T-helper 22 cell (primary cell): Measurements from ENCODE around the gene PIP4K2A.
"Not testable (repeated sequence)": the region's sequence is repeated elsewhere in the genome, so short reads cannot be mapped to it uniquely, and the experiment has no call there.

ENCODE experiments used
- DNase-seq: peaks from one replicate; pipeline ENCODE4 v3.0.0-alpha.2; 2020; ENCODE audit warnings: low read depth

The PIP4K2A gene

DNA sequence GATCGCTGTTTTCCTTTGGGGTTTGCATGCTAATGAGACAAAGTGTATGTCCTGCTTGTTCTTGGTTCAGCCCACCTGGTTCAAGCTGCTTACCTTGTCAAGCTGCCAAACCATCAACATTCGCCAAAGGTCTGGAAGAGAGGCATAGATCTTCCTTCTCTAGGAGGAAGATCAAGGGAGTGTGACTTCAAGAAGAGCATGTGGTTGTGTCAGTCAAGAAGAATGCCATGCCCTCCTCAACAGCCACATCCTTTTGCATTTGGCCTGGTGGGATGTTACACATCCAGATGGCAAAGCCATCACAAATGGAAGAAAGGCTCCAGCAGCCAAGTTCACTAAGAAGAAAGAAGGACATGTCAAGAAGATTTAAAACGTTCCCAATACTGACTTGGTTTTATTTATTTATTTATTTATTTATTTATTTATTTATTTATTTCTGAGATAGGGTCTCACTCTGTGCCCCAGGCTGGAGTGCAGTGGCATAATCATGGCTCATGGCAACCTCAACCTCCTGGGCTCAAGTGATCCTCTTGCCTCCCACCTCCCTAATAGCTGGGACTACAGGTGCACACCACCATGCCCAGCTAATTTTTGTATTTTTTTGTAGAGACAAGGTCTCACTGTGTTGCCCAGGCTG is 5.1 kb upstream of the PIP4K2A start:
- no peak for DNase-seq

DNA sequence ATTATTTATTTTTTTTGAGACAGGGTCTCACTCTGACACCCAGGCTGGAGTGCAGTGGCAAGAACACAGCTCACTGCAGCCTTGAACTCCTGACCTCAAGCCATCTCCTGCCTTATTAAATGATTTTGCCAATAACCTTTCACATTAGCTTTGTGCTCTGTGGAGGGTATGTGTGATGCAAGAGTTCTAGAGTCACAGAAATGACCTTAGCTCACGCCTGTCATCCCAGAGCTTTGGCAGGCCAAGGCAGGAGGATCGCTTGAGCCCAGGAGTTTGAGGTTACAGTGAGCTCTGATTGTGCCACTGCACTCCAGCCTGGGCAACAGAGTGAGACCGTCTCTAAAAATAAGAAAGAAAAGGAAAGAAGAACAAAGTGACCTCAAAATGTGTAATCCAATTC is 4.3 kb upstream of the PIP4K2A start:
- DNase-seq = not testable (repeated sequence)

DNA sequence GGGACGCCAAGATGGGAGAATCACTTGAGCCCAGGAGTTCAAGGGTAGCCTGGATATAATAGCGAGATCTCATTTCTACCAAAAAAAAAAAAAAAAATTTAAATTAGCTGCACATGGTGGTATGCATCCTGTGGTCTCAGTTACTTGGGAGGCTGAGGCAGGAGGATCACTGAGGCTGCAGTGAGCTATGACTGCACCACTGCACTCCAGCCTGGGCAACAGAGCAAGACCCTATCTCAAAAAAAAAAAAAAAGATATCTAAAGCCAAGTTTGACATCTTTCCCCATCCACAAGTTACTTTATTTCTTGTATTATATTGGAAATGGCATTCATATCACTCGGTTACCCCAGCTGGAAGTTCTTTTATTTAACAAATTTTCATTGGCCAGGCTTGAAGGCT is 3.4 kb upstream of the PIP4K2A start:
- DNase-seq = no peak

DNA sequence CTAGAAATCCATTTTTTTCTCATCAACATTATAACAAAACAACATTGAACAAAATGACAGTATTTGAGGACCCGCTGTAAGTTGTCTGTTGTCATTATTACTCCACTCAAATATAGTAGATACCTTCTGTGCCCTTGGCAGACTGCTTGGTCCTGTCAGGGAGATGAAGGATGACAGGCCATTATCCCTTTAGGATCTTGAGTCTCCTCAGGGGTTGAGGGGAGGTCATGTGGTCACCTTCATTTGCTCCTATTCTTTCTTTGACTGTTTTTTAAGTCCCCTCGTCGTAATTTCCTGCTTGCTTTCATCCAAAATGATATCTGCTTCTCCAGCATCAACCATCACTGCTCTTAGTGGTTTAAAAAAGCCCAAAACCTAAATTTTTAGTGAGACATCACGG is 2.6 kb upstream of the PIP4K2A start:
- DNase-seq = no peak

DNA sequence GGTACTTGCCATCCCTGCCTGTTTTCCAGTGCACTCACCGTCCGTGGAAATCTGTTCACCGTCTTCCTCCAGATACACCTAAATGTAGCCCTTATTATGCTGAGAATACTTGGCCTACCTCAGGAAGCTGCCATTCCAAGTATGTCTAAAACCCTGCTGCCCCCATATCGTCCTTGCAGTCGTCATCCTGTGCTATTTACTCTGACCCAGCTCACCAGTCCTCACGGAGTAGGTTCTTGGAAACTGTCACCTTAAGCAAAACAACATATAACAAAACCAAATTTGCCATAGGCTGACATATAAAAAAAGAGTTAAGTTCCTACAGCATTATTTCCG is 880 bp upstream of the PIP4K2A start:
- no peak for DNase-seq

DNA sequence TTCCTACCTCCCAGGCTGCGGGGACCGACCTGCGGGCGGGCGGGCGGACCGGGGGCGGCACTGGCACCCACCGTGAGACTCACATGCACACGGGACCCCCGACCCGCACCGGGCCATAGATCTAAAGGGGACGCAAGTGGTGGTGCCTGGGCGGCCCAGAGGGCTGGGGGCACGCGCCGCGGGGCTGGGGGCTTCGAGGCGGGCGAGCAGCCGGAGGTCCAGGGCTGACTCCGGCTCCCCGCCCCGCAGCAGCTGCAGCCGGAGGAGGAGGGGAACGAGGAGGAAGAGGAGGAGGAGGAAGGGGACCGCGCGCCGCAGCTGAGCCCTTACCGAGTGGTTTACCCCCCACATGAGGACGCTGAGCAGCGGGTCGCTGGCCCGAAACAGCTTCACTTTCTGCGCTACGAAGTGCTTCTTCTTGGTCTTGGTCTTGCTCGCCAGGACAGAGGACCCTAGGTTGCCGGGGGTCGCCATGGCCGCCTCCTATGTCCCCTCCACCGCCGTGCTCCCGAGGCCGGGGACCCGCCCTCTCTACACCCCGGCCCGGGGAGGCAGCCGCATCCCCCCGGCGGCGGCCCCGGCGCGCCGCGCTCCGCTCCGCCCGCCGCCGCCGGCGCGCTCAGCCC is 412 bp downstream of the PIP4K2A start:
- DNase-seq = peak; percentile 6

DNA sequence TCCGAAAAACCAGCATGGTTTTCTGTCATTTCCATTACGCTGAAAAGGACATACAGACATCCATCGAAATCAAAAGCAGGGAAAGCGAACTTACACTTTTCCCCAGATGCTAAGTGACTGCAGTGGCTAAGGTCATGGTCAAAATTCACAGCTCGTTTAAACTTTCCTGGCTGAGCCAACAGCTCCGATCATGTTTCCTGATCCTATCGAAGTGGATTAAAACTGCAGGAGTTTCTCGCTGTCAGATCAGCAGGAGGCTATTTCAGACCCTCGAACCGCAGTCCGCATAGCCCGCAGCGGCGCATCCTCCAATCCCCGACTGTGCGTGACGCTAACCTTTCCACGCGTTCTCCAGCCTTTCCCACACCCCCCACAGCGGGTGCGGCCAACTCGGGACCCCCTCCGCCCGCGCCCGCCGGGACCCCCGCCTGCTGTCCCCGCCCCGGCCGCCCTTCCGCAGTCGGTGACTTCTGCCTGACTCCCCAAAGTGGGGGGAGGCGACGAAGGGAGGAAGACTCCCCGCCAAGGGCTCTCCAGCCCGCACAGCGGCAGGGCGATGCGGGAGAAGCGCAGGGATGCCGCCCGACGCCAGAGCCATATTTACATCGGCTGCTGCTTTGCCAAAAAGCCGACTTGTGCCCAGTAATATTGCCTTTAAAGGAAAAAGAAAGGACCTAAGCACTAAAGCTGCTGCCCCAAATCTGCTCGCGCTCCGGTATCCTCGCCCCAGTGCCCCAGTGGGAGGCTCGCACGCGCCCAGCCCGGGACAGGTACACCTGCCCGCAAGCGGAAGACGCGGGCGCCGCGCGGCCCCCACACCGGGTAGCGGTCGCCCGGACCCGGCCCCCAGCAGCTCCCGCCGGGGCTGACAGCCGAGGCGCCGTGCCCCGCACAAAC is 1.2 kb downstream of the PIP4K2A start:
- DNase-seq = peak; percentile 23

DNA sequence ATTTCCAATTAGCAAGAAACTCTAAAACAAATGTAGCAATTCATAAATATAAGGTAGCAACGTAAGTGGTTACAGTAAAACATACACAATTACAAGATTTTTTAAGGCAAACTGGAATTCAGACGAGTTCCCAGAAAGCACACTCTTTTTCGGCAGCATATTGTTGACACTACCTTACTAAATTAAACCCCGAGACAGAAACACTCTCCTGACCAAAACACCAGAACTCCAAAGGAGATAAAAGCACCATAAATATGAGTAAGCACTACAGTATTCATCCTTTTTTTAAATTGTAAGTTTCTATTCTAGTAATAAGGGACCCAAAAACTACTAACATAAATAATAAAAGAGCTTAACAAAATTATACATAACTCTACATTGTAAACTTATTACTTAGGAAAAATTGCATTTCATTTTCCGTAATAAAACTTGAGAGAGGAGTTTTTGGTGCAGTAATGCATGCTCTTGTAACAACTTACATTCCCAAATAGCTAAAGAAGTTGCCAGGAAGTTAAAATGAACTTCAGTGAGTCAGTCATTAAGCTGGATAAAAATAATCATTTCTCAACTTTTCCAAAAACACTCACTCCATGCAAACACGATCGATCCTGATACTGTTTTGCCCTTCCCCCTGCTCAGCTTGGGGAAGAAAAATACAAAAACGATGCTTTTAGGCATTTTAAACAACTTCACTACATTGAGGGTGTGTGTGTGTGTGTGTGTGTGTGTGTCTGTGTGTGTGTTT is 2.0 kb downstream of the PIP4K2A start:
- no peak for DNase-seq

DNA sequence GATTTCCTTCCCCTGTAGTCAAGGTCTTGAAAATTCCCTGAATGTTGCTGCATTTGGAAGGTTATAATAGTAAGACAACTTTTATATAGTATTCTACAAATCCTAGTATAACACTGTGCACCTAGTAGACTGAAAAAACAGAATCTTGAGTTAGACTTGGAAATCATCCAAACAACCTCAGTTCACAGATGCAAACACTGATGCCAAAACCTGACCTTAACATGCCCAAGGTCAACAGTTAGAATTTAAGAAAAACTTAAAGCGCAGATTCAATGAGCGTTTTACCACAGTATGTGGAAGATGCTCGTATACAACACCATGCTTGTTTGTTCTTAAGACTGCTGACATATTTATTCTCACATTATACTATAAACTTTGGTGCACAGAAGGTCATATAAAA is 3.0 kb downstream of the PIP4K2A start:
- DNase-seq = no peak

DNA sequence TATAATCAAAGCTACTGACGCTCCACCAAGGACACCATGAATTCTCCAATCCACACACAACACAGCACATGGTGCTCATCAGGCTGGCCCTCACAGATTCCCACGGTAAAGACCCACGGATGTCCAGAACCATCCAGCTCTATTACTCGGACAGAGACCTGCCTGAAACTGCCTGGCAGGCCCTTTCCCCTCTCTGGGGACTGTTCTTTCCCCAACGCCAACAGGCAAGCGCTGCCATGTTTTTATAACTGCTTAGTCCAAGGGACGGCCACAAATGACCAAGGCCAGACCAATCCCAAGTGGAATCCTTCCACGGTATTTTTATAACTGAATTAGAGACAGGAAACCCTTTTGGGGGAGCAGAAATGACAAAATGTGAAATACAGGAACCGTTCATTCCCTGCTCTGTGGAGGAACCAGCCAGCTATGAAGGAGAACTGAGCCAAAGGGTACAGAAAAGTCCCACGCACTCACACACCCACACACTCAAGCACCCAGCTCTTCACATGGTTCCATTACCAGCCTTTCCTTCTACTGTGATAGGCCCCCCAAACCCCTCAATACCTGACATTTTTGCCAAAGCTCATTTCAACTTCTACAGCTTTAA is 4.1 kb downstream of the PIP4K2A start:
- DNase-seq = no peak

DNA sequence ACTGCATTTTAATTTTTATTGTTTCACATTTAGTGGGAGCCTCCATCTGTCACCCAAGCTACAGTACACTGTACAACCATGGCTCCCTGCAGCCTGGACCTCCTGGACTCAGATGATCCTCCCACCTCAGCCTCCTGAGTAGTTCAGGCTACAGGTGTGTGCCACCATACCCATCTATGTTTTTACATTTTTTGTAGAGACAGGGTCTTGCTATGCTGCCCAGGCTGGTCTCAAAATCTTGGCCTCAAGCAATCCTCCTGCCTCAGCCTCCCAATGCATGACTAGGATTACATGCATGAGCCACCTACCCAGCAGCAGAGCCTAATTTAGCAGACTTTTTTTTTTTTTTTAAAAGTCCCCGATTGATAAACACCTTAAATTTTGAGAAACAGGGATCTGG is 5.6 kb downstream of the PIP4K2A start:
- no peak for DNase-seq

DNA sequence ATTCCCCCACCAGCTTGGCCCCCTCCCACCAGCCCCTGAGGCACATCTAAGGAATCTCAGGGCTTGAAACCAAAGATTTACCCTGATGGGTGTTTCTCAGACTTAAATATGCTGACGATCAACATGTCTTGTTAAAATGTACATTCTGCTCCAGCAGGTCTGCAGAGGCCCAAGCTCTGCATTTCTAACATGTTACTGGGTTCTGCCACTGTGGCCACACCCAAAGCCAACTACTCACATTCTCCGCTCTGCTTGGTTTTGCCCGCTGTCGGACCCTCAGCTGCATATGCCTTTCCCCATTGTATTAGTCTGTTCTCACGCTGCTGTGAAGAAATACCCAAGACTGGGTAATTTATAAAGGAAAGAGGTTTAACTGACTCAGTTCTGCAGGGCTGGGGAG is 8.9 kb downstream of the PIP4K2A start:
- DNase-seq = no peak

DNA sequence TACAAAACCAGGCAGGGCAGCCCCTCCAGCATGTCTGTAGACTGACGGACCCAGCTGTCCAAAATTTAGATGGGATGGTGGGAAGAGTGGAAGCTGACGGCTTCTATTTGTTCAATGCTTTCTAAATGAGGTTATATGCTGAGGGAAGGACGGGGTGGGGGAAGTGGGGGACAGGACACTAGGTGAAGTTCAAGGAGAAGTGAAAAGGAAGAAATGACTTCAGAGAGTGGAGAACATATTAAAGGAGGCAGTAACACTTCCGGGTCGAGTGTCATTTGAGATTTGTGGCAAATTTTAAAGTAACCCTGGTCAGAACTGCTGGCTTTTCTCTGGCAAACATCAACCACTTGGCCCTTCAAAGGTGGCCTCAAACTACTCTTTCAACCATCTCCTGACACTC is 9.4 kb downstream of the PIP4K2A start:
- DNase-seq = no peak

DNA sequence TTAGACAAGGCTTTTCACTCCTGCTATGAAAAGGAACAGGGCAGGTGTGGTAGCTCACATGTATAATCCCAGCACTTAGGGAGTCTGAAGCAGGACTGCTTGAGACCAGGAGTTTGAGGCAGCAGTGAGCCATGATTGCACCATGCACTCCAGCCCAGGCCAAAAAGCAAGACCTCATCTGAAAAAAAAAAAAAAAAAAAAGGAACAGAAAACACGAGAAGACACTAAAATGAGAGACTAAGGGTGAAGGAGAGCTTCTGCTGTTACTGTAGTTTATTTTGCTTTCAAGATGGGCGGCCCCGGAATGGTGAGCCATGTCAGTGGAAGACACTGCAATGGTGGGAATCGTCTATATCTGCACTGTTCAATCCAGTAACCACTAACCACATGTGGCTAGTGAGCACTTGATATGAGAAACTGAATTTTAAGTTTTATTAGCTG is 9.9 kb downstream of the PIP4K2A start:
- no peak for DNase-seq

DNA sequence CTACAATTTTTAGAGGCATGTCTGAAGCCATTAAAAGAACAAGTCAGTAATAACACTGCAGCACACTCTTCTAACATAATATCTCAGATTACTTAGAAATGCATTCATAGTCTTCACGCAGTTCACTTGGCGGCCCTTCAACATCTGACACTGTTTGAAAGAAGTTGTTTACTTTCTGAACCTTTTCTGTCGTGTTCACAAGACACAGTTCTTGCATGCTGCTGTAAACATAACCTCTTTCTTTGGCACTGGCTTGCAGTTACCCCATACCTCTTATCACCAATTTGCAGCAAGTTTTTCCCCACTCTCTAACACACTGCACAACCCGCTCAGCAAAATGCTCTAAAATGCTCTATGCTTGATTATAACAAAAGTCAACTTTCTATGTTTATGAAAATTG is 12.0 kb downstream of the PIP4K2A start:
- no peak for DNase-seq

DNA sequence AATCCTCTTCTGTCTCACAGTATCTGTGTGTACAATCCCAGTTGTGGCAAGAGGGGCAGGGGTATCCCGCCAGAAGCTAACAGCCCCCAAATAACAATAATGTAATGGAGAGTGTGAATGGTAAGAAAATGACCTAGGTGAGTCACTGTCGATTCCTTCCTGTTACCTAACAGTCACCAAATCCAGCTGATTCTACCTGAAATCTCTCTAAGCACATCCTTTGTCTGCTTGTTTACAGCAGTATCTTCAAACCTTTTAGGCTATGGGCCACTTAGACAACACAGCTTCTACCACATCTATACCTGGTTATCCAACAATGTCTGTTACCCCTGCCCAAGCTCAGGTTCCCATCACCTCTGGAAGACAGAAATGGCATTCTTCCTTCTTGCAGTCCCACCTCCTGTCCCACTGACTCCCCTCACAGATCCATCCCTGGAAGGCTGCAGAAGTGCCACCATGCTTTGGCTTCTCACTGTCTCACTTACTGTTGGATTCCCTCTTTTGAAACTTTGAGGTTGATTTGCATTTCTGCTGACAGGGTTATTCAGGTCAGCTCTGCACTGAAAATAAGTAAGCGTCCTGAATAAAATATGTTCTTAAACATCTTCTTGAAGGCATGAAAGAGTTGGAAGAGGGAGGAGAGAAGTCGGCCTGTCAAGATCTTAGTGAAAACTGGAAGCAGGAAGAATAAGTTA is 13.1 kb downstream of the PIP4K2A start:
- DNase-seq = no peak

DNA sequence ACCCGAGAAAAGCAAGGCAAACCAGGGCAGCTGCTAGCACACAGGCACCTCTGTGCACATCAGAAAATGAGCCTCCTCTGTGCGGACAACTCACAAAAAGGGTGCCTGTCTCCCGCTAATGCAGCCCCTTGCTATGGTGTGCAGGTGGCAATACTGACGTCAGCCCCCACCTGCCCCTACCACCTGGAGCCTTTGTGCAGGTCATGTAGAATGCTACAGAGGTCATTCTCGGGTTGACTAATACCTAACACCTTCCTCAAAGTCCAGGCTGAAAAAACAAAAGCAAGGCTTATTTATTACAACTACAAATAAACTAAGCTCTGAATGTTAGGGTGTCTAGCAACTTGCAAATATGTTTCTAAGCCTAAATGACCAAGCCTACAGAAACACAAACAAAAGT is 13.9 kb downstream of the PIP4K2A start:
- no peak for DNase-seq

DNA sequence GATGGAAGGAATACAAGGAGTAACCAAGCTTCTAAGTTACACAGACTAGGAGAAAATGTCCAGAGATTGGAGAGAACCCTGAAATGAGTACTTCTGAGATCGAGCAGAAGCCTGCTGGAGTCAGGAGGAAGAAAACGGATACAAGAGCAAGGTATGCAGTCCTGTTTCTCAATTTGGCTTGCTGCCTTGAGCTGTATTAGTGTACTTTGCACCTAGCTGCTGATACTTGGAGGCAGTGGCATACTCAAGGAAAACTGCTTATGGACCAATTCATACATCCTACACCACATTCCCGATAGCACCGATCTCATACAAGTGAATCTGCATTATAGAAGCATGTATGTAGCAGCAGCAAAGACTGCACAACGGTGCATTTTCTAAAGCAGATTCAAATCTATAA is 14.4 kb downstream of the PIP4K2A start:
- DNase-seq = no peak

DNA sequence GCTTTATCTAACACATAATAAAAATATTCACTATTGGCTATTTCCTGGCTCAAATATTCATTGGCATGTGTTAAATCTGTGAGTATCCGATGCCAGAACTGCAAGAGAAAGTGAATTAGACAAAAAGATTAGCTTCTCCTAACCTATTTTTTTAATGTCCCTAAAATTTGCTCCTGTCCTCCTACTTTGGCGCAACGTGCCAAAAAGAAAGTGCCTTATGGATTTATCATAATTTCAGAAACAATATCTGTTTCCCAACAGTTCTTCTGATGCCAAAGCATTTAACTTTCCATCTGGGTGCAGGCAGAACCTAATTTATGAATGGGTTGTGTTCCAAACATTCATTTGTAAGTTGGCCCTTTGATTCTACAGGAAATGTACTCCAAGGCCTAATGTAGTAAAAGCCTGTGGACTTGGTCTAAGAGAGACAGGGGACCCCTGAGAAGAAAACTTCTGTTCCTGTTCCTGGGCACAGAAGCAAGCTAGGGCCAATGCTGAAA is 15.4 kb downstream of the PIP4K2A start:
- DNase-seq = no peak

DNA sequence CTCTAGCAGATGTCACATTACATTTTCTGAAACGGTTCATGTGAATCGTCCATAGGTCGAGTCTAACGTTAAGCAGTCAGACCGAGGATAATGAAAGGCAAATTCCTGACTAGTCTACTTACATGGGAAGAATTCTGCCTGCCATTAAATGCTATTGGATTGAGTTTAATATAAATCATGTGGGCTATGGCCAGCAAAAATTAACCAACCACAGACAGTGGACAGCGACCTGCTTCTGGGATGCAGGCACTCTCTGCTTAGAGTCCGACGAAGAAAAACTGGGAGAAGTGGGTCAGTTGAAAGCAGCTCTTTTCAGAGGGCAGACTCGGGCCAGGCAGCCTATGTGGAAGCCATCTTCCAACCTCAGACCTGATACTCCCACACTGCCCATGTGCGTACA is 16.6 kb downstream of the PIP4K2A start:
- no peak for DNase-seq

DNA sequence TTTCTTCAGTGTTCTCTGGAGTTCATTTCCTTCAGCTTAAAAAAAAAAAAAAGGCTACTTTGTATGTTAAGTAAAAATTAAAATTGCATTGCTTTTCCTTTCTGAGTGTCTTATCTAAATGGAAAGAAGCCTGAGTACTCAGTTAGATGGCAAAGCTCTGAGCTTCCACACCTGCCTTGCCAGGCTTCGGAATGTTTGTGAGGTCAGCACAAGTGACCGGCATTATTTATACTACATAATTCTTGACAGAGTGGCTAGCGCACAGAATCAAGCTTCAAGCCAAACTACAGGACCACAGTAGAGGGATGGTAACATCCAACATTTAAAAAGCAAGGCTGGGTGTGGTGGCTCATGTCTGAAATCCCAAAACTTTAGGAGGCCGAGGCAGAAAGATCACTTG is 17.3 kb downstream of the PIP4K2A start:
- DNase-seq = no peak
